Epidermal melanocyte (primary cell): ENCODE results near the gene CD46.
"Not testable (repeated sequence)": the region's sequence is repeated elsewhere in the genome, so short reads cannot be mapped to it uniquely, and the experiment has no call there.

ENCODE experiments used
- DNase-seq: peaks from one replicate; pipeline ENCODE4 v3.0.0; 2011; ENCODE audit warnings: low spot score; ENCODE audit not compliant: insufficient read length

Gene CD46

GRCh38 chr1:207750631-207751305 lies 1.1 kb upstream of the CD46 start:
- no peak for DNase-seq

DNA sequence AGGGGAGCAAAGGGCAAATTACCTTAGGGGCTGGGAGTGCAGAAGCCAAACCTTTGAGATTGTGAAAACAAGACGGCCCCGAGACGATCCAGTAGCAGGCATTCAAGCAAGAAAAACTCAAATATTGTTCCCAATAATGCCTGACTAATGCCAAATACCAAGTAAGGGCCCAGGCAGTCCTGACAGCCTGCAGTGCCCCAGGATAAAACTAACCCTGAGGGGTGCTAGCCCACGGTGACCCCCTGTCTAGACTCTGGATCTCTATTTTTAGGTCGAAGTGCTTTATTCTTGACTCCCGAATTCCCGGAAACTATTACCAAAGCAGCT lies 428 bp upstream of the CD46 start:
- not testable (repeated sequence) for DNase-seq

- no peak for DNase-seq
These were observed 673 bp downstream of the CD46 start for GRCh38 chr1:207752456-207752998.

- no peak for DNase-seq
These were observed 1.8 kb downstream of the CD46 start for GRCh38 chr1:207753611-207754010.

- DNase-seq, result no peak
These were observed 2.2 kb downstream of the CD46 start for GRCh38 chr1:207754011-207754410.

GRCh38 chr1:207754974-207755700 lies 3.3 kb downstream of the CD46 start:
- no peak for DNase-seq

DNA sequence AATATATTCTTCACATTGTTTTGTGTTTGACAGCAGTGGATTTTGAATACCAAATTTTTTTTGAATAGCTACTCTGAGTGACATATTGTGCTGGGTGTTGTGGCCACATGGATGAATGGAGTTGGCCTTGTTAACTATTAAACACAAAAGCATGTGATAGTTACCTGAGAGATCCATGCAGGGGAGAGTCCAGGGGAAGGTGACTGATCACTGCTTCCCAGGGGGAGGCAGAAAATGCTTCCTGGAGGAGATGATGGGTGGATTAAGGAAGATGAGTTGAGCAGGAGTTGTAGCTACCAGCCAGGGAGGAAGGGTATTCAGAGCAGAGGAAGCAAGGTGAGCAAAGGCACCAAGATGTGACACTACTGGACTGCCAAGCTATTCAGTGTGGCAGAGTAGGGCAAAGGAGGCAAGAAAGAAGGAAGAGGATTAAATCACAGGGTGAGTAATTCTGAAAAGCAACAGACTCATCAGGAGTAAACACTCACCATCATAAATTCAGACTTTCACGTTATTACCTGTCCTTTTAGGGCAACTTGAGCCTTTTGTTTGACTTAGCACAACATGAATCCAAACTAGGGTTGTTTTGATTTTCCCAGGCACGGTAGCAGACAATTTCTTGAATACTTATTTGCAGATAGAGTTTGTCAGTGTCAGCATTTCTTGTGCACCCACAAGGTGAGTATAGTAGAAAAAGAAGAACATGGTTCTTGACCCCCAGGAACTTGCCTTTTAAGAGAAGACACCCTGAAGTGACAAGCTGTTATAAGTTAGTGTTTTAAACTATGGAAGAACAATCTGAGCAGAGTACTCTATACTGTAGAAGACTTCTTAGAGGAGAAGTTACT lies 4.2 kb downstream of the CD46 start:
- DNase-seq, result no peak

DNA sequence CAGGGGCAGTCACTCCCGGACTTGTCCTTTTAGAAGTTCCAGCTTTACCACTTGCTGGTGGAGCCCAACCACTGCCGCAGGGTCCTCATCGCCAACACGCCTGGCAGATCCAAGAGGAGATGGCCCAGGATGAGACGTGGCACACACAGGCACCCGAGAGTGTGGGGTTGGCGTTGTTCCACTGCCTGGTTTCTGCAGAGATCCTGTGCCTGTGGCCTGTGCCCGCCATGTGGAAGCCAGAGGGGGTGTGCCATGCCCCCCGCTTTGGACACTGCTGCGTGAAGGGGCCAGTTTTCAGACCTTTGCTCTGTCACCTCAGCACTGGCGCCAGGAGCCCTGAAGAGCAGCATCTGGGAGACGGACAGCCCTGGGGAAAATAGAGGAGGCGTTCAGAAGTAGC lies 10.8 kb downstream of the CD46 start:
- DNase-seq, result no peak

GRCh38 chr1:207763091-207763490 lies 11.2 kb downstream of the CD46 start:
- DNase-seq, result no peak

DNA sequence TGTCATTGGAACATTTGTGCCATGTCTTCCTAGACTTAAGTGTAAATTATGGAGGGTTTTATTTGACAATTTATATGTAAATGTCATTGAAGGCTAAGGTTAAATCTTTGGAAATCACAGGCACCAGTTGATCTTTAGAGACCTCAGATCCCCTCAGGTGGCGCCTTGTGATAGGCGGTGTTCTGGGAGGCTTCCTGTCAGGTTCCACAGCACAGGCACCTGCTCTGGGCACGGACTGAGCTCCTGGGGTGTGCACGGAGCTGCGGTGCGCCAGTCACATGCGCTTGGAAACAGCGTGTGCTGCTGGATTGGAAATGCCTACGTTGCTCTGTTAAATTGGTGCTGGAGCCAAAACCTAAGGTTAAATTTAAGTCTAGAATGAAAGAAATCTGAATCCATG lies 12.1 kb downstream of the CD46 start:
- DNase-seq, result no peak

- DNase-seq, result no peak
These were observed 14.7 kb downstream of the CD46 start for GRCh38 chr1:207766569-207766968.

- not testable (repeated sequence) for DNase-seq
These were observed 18.7 kb downstream of the CD46 start for GRCh38 chr1:207770514-207770913.

DNA sequence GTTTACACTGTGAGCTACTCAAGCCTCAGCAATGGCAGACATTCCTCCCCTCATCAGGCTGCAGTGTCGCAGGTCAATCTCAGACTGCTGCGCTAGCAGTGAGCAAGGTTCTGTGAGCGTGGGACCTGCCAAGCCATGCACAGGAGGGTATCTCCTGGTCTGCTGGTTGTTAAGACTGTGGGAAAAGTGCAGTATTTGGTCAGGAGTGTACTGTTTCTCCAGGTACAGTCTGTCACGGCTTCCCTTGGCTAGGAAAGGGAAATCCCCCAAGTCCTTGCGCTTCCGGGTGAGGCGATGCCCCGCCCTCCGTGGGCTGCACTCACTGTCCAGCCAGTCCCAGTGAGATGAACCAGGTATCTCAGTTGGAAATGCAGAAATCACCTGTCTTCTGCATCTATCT lies 24.2 kb downstream of the CD46 start:
- DNase-seq, result not testable (repeated sequence)

- DNase-seq, result not testable (repeated sequence)
These were observed 25.6 kb downstream of the CD46 start for GRCh38 chr1:207777412-207777811.

- DNase-seq, result no peak
These were observed 27.2 kb downstream of the CD46 start for GRCh38 chr1:207779008-207779407.

- no peak for DNase-seq
These were observed 29.5 kb downstream of the CD46 start for GRCh38 chr1:207781312-207781711.

DNA sequence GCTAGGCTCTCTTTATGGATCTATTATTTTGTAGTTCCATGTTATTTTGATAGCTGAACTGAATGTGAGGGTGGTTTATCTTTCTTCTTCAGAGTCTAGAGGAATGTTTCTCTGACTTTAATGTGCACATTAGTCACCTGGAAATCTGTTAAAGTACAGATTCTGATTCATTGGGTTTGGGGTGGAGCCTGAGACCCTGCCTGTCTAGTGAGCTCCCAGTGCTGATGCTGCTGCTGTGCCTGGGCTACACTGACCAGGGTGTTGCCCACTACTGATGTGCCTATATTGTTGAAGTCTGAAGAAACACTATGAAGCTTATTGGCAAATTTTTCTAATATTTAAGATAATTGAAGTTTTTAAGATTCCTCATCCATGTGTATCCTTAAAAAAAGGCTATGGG lies 35.9 kb downstream of the CD46 start:
- DNase-seq, result no peak

DNA sequence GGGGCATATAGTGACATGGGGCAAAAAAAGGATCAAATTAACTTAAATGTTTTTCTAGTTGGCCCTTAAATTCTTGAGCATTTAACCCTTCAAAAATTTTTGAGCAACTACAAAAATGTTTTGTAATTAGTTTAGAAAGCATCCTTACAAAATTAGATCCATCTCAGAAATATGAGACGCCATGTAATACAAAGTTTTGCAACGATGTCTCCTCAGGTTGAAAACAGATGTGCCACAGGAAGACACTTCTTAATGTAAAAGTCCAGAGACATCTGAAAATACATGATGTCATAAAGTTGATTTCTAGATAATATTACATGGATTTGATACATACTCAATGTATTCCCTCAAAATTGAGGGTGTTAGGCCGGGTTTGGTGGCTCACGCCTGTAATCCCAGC lies 37.5 kb downstream of the CD46 start:
- DNase-seq, result no peak

GRCh38 chr1:207789792-207790787 lies 38.2 kb downstream of the CD46 start:
- DNase-seq, result no peak

- no peak for DNase-seq
These were observed 39.4 kb downstream of the CD46 start for GRCh38 chr1:207791290-207791689.

DNA sequence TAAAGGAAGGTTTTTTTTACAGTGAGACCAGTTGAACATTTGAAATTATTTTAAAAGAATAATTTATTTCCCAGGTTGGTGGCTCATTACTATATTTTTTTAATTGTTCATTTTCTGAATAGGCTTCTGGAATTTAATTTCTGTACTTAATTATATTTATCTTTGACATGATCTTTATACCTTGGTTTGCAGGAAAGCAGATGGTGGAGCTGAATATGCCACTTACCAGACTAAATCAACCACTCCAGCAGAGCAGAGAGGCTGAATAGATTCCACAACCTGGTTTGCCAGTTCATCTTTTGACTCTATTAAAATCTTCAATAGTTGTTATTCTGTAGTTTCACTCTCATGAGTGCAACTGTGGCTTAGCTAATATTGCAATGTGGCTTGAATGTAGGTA lies 41.5 kb downstream of the CD46 start:
- no peak for DNase-seq
